Kidney (tissue), 14 donors: ENCODE results near the gene SORCS2. TPM values are rescaled to one million over a fixed set of nuclear protein-coding genes. Genes with fewer than 3 reads are reported as not detected.
A peak's percentile ranks its signal among the peaks of the same experiment; 100 is the strongest.

Experiments used
- DNase-seq, 5 donors: peaks; one replicate each; pipeline ENCODE4 v3.0.0-alpha.2; 2013 to 2020
- FAIRE-seq: peaks from 2 replicates; lab custom pipeline; 2012; peaks lifted over from hg19 to GRCh38; lab: Jason Lieb, UNC
- H3K27ac ChIP-seq, 2 donors: one replicate each; pipeline ENCODE4 v1.7.0; 2013; ENCODE audit warnings: low read depth in 2 of 2, low read length in 2 of 2, inconsistent platforms in 1 of 2
- H3K27me3 ChIP-seq: one replicate; pipeline ENCODE4 v1.7.1; 2013; ENCODE audit warnings: low read length, inconsistent platforms; ENCODE audit not compliant: control insufficient read depth, insufficient read depth
- H3K36me3 ChIP-seq, 3 donors: one replicate each; pipeline versions ENCODE4 v1.7.0 to v1.7.1; 2013; ENCODE audit warnings: low read length in 3 of 3, control low read depth in 1 of 3, inconsistent platforms in 1 of 3; ENCODE audit not compliant: insufficient read depth in 3 of 3, control insufficient read depth in 2 of 3
- H3K4me1 ChIP-seq, 3 donors: one replicate each; pipeline versions ENCODE4 v1.7.0 to v1.7.1; 2013; ENCODE audit warnings: low read length in 3 of 3, inconsistent platforms in 1 of 3, low read depth in 1 of 3; ENCODE audit not compliant: control insufficient read depth in 2 of 3, insufficient read depth in 2 of 3
- H3K4me3 ChIP-seq, 3 donors: one replicate each; pipeline versions ENCODE4 v1.7.0 to v1.8.1; 2013; ENCODE audit warnings: low read length in 3 of 3, control low read depth in 1 of 3, inconsistent platforms in 1 of 3
- H3K9ac ChIP-seq, 3 donors: one replicate each; pipeline versions ENCODE4 v1.7.0 to v1.7.1; 2013; ENCODE audit warnings: low read length in 3 of 3, control low read depth in 1 of 3, inconsistent platforms in 1 of 3
- H3K9me3 ChIP-seq, 3 donors: one replicate each; pipeline versions ENCODE4 v1.7.0 to v1.7.1; 2013; ENCODE audit warnings: low read length in 3 of 3, control low read depth in 1 of 3, inconsistent platforms in 1 of 3; ENCODE audit not compliant: control insufficient read depth in 2 of 3, insufficient read depth in 1 of 3
- intact Hi-C: fragments of 100-400 bp; cut with DNase I; formaldehyde crosslinking; loops from one replicate; pipeline ENCODE4 v1.11.1; 2022
- polyA plus RNA-seq: library from polyadenylated mRNA; stranded (reverse); fragments of 350-450 nt; fragmentation: Illumina TruSeq; extraction: RNeasy Lipid Tissue Mini Kit (QIAGEN cat#74804); gene quantifications from one replicate; pipeline ENCODE4 v1.2.3, GENCODE V29; 2014; ENCODE audit warnings: low read depth, low replicate concordance; ENCODE audit not compliant: insufficient read depth
- total RNA-seq: library from RNA; stranded (reverse); fragmentation: NEBNext Ultra II Directional; extraction: Animal tissue kit (Norgen Biotek cat#: 25700); gene quantifications from one replicate; pipeline ENCODE4 v1.2.1, GENCODE V29; 2021
- TF ChIP-seq, protein P1 (sequence below): IDR thresholded peaks from 3 replicates; pipeline ENCODE4 v1.5.1; 2012; ENCODE audit warnings: mild to moderate bottlenecking, moderate library complexity, borderline replicate concordance; ENCODE audit not compliant: insufficient read depth; ENCODE audit errors: extremely low read depth
- donor health status: control.
- donor health status: control.
- donor health status: control.
- donor health status: control.
- donor health status: control.
- donor health status: DM: yes; HTN: yes; CAD: no.
- donor health status: Normal renal cell carcinoma (clear cell type).

Gene SORCS2
- total and polyA plus RNA-seq, 2 donors from 2014 or later = 6.1 to 9.1 TPM

DNA sequence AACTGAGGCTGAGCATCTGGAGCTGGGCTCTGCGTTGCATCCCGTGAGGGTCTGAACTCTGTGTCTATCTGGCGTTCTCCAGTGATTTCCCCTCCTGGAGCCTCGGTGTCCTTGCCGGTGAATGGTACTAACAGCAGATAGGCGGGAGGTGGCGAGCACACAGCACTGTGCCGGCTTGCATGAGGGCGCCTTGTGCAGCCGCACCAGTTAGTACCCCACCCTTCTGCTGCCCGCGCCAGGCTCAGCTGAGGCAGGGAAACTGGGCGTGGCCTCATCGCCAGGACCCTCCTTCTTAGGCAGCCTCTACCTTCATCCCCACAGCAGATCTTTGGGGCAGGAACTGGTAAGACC lies 42.7 kb downstream of the SORCS2 start:
- Histone ChIP-seq H3K27me3 (no peaks in the 10 kb centered on the region), H3K4me1 (no peaks in the 10 kb centered on the region), H3K27ac (no peak overlapping the region), H3K9me3 (no peaks in the 10 kb centered on the region), H3K36me3 (no peaks in the 10 kb centered on the region), H3K9ac (no peak overlapping the region), H3K4me3 (no peak overlapping the region)
- no peak for FAIRE-seq
- DNase-seq = peak in 1 of 5 donors; percentile 41
- intact Hi-C loops = no loop called here
- TF ChIP-seq, protein P1, sequence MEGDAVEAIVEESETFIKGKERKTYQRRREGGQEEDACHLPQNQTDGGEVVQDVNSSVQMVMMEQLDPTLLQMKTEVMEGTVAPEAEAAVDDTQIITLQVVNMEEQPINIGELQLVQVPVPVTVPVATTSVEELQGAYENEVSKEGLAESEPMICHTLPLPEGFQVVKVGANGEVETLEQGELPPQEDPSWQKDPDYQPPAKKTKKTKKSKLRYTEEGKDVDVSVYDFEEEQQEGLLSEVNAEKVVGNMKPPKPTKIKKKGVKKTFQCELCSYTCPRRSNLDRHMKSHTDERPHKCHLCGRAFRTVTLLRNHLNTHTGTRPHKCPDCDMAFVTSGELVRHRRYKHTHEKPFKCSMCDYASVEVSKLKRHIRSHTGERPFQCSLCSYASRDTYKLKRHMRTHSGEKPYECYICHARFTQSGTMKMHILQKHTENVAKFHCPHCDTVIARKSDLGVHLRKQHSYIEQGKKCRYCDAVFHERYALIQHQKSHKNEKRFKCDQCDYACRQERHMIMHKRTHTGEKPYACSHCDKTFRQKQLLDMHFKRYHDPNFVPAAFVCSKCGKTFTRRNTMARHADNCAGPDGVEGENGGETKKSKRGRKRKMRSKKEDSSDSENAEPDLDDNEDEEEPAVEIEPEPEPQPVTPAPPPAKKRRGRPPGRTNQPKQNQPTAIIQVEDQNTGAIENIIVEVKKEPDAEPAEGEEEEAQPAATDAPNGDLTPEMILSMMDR = no peak

DNA sequence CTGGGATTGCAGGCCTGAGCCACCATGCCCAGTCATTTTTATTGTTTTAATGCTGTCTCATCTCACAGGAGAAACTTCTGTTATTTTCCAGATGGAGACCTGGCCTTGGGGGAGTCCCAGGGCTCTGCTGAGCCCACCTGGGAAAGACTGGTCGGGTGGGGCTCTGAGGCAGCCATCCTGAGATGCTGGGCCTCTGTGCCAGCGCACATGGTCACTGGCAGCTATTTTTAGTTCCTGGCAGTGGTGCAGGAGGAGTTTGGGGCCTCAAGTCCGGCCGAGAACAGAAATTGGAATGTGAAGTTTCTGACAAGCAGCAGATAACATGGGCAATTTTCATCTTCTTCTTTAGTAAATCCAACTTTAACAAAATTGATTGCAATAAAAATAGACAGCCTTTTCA lies 44.5 kb downstream of the SORCS2 start:
- intact Hi-C loops = no loop called here
- FAIRE-seq = no peak

DNA sequence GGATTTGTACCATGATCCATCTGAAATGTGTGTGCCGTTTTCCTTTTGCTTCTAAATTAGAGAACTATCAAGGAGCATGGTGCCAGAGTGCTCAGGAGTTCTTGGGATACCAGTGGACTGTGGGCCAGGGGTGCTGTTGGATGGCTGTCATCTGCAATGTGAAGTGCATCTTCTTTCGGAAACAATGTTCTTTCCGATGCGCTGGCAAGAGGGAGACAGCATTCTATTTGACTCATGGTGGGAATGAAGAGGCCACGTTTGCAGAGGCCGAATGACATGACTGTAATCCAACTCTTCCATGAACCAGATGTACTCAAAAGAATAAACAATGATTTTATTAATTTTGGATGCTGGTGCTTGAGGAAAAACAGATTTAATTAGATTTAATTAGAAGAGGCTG lies 45.5 kb downstream of the SORCS2 start:
- FAIRE-seq (no peak), DNase-seq (no peak)
- H3K27me3 ChIP-seq = no peaks in the 10 kb centered on the region
- H3K9ac ChIP-seq = no peak overlapping the region
- H3K4me3 ChIP-seq = no peak overlapping the region
- intact Hi-C loops = no loop called here
- no peak overlapping the region for H3K27ac ChIP-seq
- no peaks in the 10 kb centered on the region for H3K9me3 ChIP-seq
- TF ChIP-seq, protein P1 = no peak
- H3K4me1 ChIP-seq = no peaks in the 10 kb centered on the region
- H3K36me3 ChIP-seq = no peaks in the 10 kb centered on the region

More for the DNA sequence above, 44.5 kb downstream of the SORCS2 start:
- no peaks in the 10 kb centered on the region for H3K4me1 ChIP-seq
- no peak overlapping the region for H3K4me3 ChIP-seq
- no peaks in the 10 kb centered on the region for H3K27me3 ChIP-seq
- TF ChIP-seq, protein P1 = no peak
- DNase-seq = peak in 1 of 5 donors; percentile 47
- H3K9ac ChIP-seq = no peak overlapping the region
- no peaks in the 10 kb centered on the region for H3K9me3 ChIP-seq
- H3K27ac ChIP-seq = no peak overlapping the region
- no peaks in the 10 kb centered on the region for H3K36me3 ChIP-seq
